Measurements from ENCODE around the gene ZNF608.

The ZNF608 gene

DNA sequence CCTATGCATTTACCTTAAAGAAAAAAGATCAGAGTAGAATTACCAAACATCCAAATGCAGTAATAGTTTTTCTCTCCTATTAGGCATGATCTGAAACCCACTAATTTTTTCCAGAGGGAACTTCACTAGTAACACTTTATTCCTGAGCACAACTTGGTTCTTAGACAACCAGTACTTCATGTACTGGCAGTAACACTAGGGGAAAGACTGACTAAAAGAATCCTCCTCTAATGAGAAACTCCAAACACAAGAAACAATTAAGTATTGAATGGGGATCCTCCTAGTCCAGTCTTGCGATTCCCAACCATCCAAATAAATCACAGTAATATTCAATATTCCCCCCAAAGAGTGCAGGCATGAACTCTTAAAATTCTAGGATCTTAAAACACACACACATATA lies 48.9 kb downstream of the ZNF608 start:
- Histone ChIP-seq H3K4me2 (ENCODE audit: low read length) (no peak overlapping the region), H3K9ac (no peak overlapping the region), H2AFZ (no peak overlapping the region), H3K79me2 (no peaks in the 10 kb centered on the region), H3K27me3 (ENCODE audit: control insufficient read depth, insufficient read depth, low read length) (no peaks in the 10 kb centered on the region), H3K9me3 (ENCODE audit: control insufficient read depth, low read length) (no peaks in the 10 kb centered on the region), H3K27ac (no peak overlapping the region), H3K4me1 (peaks cover 2% of the 10 kb centered on the region), H3K36me3 (ENCODE audit: control insufficient read depth, insufficient read depth, low read length) (no peaks in the 10 kb centered on the region), H3K4me3 (ENCODE audit: low read depth, low read length) (no peak overlapping the region)
- TF ChIP-seq, protein P1, sequence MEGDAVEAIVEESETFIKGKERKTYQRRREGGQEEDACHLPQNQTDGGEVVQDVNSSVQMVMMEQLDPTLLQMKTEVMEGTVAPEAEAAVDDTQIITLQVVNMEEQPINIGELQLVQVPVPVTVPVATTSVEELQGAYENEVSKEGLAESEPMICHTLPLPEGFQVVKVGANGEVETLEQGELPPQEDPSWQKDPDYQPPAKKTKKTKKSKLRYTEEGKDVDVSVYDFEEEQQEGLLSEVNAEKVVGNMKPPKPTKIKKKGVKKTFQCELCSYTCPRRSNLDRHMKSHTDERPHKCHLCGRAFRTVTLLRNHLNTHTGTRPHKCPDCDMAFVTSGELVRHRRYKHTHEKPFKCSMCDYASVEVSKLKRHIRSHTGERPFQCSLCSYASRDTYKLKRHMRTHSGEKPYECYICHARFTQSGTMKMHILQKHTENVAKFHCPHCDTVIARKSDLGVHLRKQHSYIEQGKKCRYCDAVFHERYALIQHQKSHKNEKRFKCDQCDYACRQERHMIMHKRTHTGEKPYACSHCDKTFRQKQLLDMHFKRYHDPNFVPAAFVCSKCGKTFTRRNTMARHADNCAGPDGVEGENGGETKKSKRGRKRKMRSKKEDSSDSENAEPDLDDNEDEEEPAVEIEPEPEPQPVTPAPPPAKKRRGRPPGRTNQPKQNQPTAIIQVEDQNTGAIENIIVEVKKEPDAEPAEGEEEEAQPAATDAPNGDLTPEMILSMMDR (IDR thresholded peaks at IDR 0.05) = no peak

DNA sequence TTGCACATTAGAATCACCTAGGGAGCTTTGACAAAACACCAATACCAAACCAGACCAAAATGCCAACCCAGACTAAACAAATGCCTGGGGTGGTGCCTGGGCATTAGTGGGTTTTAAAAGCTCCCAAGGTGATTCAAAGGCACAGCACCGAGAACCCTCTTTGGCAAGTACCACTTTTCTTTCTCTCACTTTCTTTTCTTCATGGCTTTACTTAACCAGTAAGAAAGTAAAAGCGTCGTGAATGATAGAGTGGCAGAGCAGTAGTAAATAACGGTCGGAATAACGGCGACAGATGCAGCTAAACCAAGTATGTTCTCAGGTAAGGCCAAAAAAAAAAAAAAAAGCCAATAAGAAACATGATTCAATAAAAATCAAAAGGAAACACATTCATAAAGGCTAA lies 49.5 kb downstream of the ZNF608 start:
- Histone ChIP-seq H3K9ac (no peak overlapping the region), H3K79me2 (no peaks in the 10 kb centered on the region), H3K27ac (no peak overlapping the region), H3K36me3 (ENCODE audit: control insufficient read depth, insufficient read depth, low read length) (no peaks in the 10 kb centered on the region), H3K4me1 (peaks cover 2% of the 10 kb centered on the region), H2AFZ (no peak overlapping the region), H3K4me2 (ENCODE audit: low read length) (no peak overlapping the region), H3K4me3 (ENCODE audit: low read depth, low read length) (no peak overlapping the region), H3K9me3 (ENCODE audit: control insufficient read depth, low read length) (no peaks in the 10 kb centered on the region), H3K27me3 (ENCODE audit: control insufficient read depth, insufficient read depth, low read length) (no peaks in the 10 kb centered on the region)
- TF ChIP-seq, protein P1 (IDR thresholded peaks at IDR 0.05) = no peak

Measured in parathyroid adenoma (tissue), 2 donors.